Neural cell (in vitro differentiated cells): ENCODE measurements around the gene KATNIP. TPM values are rescaled to one million over a fixed set of nuclear protein-coding genes. Genes with fewer than 3 reads are reported as not detected.

Experiments
- H2AFZ ChIP-seq: fragments of 200-600, 300-800 bp; sonication (generic), shearing (Covaris generic); 2 replicates; pipeline ENCODE4 v1.6.0; 2014; ENCODE audit warnings: low read depth, mild to moderate bottlenecking, antibody characterized with exemption, low read length, moderate library complexity
- H3F3A ChIP-seq: fragments of 200-600 bp; shearing (Covaris generic); 2 replicates; pipeline ENCODE4 v1.6.1; 2016; ENCODE audit warnings: mild to moderate bottlenecking, moderate library complexity, mixed read lengths, antibody characterized with exemption, low read length; ENCODE audit not compliant: insufficient read depth, poor library complexity, severe bottlenecking
- H3K27ac ChIP-seq: fragments of 200-600, 300-800 bp; sonication (generic), shearing (Covaris generic); 2 replicates; pipeline ENCODE4 v1.5.1; 2014; ENCODE audit warnings: mild to moderate bottlenecking, low read length, moderate library complexity
- H3K27me3 ChIP-seq: fragments of 300-800, 200-600 bp; sonication (generic), shearing (Covaris generic); 2 replicates; pipeline ENCODE4 v1.6.0; 2014; ENCODE audit warnings: mild to moderate bottlenecking, low read depth, low read length, moderate library complexity; ENCODE audit not compliant: insufficient read depth
- H3K36me3 ChIP-seq: fragments of 300-800, 200-600 bp; sonication (generic), shearing (Covaris generic); 2 replicates; pipeline ENCODE4 v1.5.1; 2014; ENCODE audit warnings: mild to moderate bottlenecking, antibody characterized with exemption, low read length, moderate library complexity; ENCODE audit not compliant: insufficient read depth
- H3K4me2 ChIP-seq: fragments of 300-800, 200-600 bp; sonication (generic), shearing (Covaris generic); 2 replicates; pipeline ENCODE4 v1.6.0; 2014; ENCODE audit warnings: mild to moderate bottlenecking, low read length
- H3K4me3 ChIP-seq: fragments of 300-800, 200-600 bp; sonication (generic), shearing (Covaris generic); 2 replicates; pipeline ENCODE4 v1.5.1; 2014; ENCODE audit warnings: mild to moderate bottlenecking, low read length, moderate library complexity
- H3K79me2 ChIP-seq: fragments of 200-600 bp; shearing (Covaris generic); replicated peaks from 2 replicates; pipeline ENCODE4 v1.6.0; 2014; ENCODE audit warnings: mild to moderate bottlenecking, low read length, moderate library complexity; ENCODE audit not compliant: insufficient read depth
- H3K9ac ChIP-seq: fragments of 300-800, 200-600 bp; sonication (generic), shearing (Covaris generic); 2 replicates; pipeline ENCODE4 v1.6.1; 2016; ENCODE audit warnings: mild to moderate bottlenecking, low read length, mixed read lengths
- H3K9me2 ChIP-seq: fragments of 200-600 bp; shearing (Covaris generic); 2 replicates; pipeline ENCODE4 v1.6.1; 2016; ENCODE audit warnings: mild to moderate bottlenecking, low read length, mixed read lengths; ENCODE audit not compliant: insufficient read depth
- H3K9me3 ChIP-seq: fragments of 200-600, 300-800 bp; sonication (generic), shearing (Covaris generic); 2 replicates; pipeline ENCODE4 v1.6.1; 2016; ENCODE audit warnings: mild to moderate bottlenecking, mixed run types, low read length, moderate library complexity, mixed read lengths
- H4K20me1 ChIP-seq: fragments of 200-600 bp; shearing (Covaris generic); 2 replicates; pipeline ENCODE4 v1.6.1; 2016; ENCODE audit warnings: mild to moderate bottlenecking, mixed run types; ENCODE audit not compliant: insufficient read depth
- CTCF ChIP-seq: fragments of 450-650 bp; IDR thresholded peaks from 2 replicates; pipeline ENCODE4 v1.5.1; 2014; ENCODE audit warnings: antibody characterized with exemption, mild to moderate bottlenecking, moderate library complexity; ENCODE audit not compliant: poor library complexity, severe bottlenecking
- EP300 ChIP-seq: fragments of 450-650 bp; conservative IDR thresholded peaks from 2 replicates; pipeline ENCODE4 v1.6.1; 2014; ENCODE audit warnings: antibody characterized with exemption, mild to moderate bottlenecking, moderate library complexity; ENCODE audit not compliant: poor library complexity, severe bottlenecking
- EZH2 ChIP-seq: fragments of 200-600, 300-800 bp; shearing (Covaris generic), sonication (generic); IDR thresholded peaks from 2 replicates; pipeline ENCODE4 v1.6.1; 2014; ENCODE audit warnings: antibody characterized with exemption, low read length, borderline replicate concordance, mild to moderate bottlenecking; ENCODE audit not compliant: insufficient read depth, poor library complexity, severe bottlenecking
- MXI1 ChIP-seq: fragments of 450-650 bp; conservative IDR thresholded peaks from 2 replicates; pipeline ENCODE4 v1.6.1; 2014; ENCODE audit warnings: antibody characterized with exemption, mild to moderate bottlenecking; ENCODE audit not compliant: poor library complexity, severe bottlenecking
- POLR2AphosphoS5 ChIP-seq: IDR thresholded peaks from 2 replicates; pipeline ENCODE4 v1.6.1; 2012
- RAD21 ChIP-seq: fragments of 450-650 bp; conservative IDR thresholded peaks from 2 replicates; pipeline ENCODE4 v1.6.1; 2014; ENCODE audit warnings: antibody characterized with exemption, mild to moderate bottlenecking, moderate library complexity
- REST ChIP-seq: IDR thresholded peaks from 2 replicates; pipeline ENCODE4 v1.6.1; 2012; ENCODE audit warnings: borderline replicate concordance
- SMC3 ChIP-seq: fragments of 450-650 bp; conservative IDR thresholded peaks from 2 replicates; pipeline ENCODE4 v1.6.1; 2014; ENCODE audit warnings: antibody characterized with exemption, mild to moderate bottlenecking, moderate library complexity; ENCODE audit not compliant: poor library complexity
- TAF1 ChIP-seq: IDR thresholded peaks from 2 replicates; pipeline ENCODE4 v1.6.1; 2012; ENCODE audit warnings: low read depth
- polyA plus RNA-seq: library from polyadenylated mRNA; depleted of rRNA; stranded (reverse); fragments of >200 nt; gene quantifications from 2 replicates; pipeline ENCODE4 v1.2.3, GENCODE V29; 2014

The KATNIP gene
- polyA plus RNA-seq, 1 donor from 2014 or later = 6.4 TPM

DNA sequence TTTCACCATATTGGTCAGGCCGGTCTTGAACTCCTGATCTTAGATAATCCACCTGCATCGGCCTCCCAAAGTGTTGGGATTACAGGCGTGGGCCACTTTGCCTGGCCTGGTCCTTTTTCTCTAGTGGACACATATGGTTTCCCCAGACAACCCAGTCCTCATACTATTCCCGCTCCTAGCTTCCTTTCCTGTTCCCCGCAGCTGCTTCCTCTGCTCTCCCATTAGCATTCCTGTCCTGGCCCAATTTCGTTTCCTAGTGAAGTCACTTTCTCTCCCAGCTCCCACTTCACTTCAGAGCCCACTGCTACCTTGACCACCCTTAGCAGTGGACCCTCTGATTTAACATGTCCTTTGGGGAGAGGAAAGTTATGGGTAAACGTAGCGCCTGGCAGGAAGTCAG, 11.3 kb downstream of the KATNIP start:
- no peaks in the 10 kb centered on the region for H3F3A ChIP-seq
- TF ChIP-seq REST (no peak), TAF1 (no peak), RAD21 (no peak), SMC3 (no peak), EZH2 (no peak), CTCF (no peak), POLR2AphosphoS5 (no peak), EP300 (no peak), MXI1 (no peak)
- H3K36me3 ChIP-seq = no peaks in the 10 kb centered on the region
- H3K9me2 ChIP-seq = no peaks in the 10 kb centered on the region
- H3K79me2 ChIP-seq = no peaks in the 10 kb centered on the region
- H3K9me3 ChIP-seq = no peaks in the 10 kb centered on the region
- no peak overlapping the region for H2AFZ ChIP-seq
- no peak overlapping the region for H3K4me2 ChIP-seq
- no peak overlapping the region for H3K27ac ChIP-seq
- no peaks in the 10 kb centered on the region for H4K20me1 ChIP-seq
- no peak overlapping the region for H3K9ac ChIP-seq
- no peak overlapping the region for H3K4me3 ChIP-seq
- H3K27me3 ChIP-seq = no peaks in the 10 kb centered on the region

- H3K27me3 ChIP-seq = no peaks in the 10 kb centered on the region
- no peaks in the 10 kb centered on the region for H3K79me2 ChIP-seq
- no peak for TF ChIP-seq RAD21
- no peak for TF ChIP-seq CTCF
- TF ChIP-seq TAF1 = no peak
- TF ChIP-seq SMC3 = no peak
- no peak for TF ChIP-seq EZH2
- no peak for TF ChIP-seq MXI1
- TF ChIP-seq POLR2AphosphoS5 = no peak
- TF ChIP-seq REST = no peak
- TF ChIP-seq EP300 = no peak
- no peak overlapping the region for H3K4me3 ChIP-seq
- no peaks in the 10 kb centered on the region for H3K9me2 ChIP-seq
- H3K27ac ChIP-seq = no peak overlapping the region
- H3K9me3 ChIP-seq = no peaks in the 10 kb centered on the region
- no peak overlapping the region for H3K9ac ChIP-seq
- no peaks in the 10 kb centered on the region for H3F3A ChIP-seq
- no peaks in the 10 kb centered on the region for H3K36me3 ChIP-seq
- H3K4me2 ChIP-seq = no peak overlapping the region
- H4K20me1 ChIP-seq = no peaks in the 10 kb centered on the region
- no peak overlapping the region for H2AFZ ChIP-seq
Measured at GRCh38 chr16:27564224-27564623, 14.3 kb downstream of the KATNIP start.
